Measurements from ENCODE around the gene ZMYM2.

The ZMYM2 gene

DNA sequence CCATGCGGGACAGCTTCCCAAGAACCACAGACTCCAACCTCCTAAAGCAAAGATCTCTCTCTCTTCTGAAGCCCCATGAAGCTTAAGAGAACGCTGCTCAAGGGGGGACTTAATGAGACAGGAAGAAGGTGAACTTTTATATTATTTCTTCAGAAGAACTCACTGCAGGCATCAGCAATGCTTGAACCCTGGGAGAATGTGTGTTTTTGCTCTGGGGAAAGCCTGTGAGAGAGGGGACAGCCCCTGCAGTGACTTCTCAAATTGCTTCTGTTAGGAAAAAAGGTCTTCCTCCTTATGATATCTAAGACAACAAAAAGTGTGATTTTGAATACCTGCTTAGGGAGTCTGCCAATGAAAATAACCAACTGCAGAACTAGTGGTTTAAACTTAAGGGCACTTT lies 179.3 kb downstream of the ZMYM2 start:
- no peak for DNase-seq

DNA sequence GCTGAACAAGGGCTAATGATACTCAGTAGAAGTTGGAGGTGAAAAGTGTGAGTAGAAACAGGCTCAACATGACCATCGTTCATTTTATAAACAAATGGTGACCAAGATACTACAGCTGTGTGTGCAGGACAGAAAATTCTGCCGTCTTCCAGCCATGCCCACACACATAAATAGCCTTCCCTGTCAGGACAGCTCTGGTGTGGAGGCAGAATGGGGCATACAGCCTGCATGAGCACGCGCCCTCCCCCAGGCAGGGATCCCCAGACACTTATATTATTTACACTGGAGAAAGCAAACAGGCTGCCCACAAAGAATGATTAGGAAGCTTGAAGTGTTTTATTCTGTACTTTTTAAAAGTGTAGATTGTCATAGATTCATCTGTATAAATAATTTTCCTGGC lies 182.0 kb downstream of the ZMYM2 start:
- DNase-seq: no peak

All from activated effector memory CD4-positive, alpha-beta T cell treated with Interleukin-2 at 50 U/mL for 16 hours (primary cell).